Esophagus mucosa (tissue), 1 donor: ENCODE measurements around the gene KIR3DL1. TPM values are rescaled to one million over a fixed set of nuclear protein-coding genes. Genes with fewer than 3 reads are reported as not detected.
"Not testable (repeated sequence)": the region's sequence is repeated elsewhere in the genome, so short reads cannot be mapped to it uniquely, and the experiment has no call there.

ENCODE experiments used
- ATAC-seq: fragments of 200-7000 bp; cut with Tn5 transposase; one replicate; pipeline ENCODE4 v1.9.1; 2020
- total RNA-seq: library from RNA; stranded (reverse); gene quantifications from one replicate; pipeline ENCODE4 v1.2.4, GENCODE V29; 2023
- donor health status: DM: yes; HTN: yes; CAD: no.

The KIR3DL1 gene
- total RNA-seq, 1 donor from 2014 or later: not detected

DNA sequence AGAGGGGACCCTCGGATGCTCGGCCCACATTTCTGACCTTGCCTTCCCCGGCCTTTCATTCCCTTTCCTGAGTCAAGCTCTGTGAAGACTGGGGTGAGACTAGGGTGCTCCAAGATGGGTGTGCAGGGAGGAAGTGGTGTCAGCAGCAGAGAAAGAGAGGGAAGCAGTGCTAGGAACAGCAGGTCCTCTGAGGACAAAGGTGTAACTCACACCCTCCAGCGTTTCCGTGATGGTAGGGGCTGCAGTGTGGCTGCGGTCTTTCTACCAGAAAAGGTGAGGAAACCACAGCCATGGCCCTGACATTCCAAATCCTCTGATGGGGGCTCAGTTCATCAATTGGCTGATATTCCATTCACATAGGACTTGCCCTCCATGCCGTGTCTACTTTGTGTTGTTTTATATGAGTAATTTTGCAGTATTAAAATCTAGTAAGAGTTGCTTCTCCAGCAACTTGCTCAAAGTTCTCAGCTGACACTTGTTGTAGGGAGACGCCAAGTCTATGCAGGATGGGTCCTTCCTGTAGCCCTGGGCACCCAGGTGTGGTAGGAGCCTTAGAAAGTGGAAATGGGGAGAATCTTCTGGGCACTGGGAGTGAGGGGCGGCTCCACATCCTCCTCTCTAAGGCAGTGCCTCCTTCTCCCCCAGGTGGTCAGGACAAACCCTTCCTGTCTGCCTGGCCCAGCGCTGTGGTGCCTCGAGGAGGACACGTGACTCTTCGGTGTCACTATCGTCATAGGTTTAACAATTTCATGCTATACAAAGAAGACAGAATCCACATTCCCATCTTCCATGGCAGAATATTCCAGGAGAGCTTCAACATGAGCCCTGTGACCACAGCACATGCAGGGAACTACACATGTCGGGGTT lies 1.6 kb downstream of the KIR3DL1 start:
- ATAC-seq: no peak

DNA sequence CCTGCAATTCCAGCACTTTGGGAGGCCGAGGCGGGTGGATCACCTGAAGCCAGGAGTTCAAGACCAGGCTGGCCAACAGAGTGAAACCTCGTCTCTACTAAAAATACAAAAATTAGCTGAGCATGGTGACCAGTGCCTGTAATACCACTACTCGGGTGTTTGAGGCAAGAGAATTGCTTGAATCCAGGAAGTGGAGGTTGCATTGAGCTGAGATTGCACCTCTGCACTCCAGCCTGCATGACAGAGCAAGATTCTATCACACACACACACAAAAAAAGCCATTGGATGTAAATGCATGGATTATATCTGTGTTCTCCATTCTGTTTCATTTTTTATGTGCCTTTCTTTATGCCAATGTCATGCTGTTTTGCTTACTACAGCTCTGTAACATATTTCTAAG lies 8.1 kb downstream of the KIR3DL1 start:
- ATAC-seq: not testable (repeated sequence)

- ATAC-seq: not testable (repeated sequence)
Measured at GRCh38 chr19:54825326-54825725, 9.1 kb downstream of the KIR3DL1 start.

DNA sequence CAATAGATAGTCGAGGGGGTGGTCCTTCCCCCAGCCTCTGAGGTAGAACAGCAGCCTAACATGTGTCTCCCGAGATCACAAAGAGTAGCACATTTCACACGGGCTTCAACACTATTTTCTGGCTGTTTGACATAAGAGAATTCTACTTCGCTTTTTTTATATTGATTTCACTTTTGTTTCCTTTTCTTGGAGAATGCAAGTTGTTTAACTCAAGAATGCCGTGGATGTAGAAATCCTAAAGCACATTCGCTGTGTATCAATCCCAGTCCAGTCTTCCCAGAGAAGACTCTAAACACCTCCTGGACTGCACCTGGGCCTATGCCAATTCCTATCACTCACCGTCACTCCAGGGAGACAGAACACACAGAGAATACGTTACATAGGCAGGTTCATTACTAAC lies 11.8 kb downstream of the KIR3DL1 start:
- not testable (repeated sequence) for ATAC-seq

GRCh38 chr19:54832496-54832895 lies 16.2 kb downstream of the KIR3DL1 start, which contains the start of gene KIR2DS4:
KIR2DS4 (plus strand) TSS chr19:54832676.
- not testable (repeated sequence) for ATAC-seq

GRCh38 chr19:54835126-54835525 lies 18.9 kb downstream of the KIR3DL1 start:
- not testable (repeated sequence) for ATAC-seq

- not testable (repeated sequence) for ATAC-seq
Measured at GRCh38 chr19:54837522-54837921, 21.3 kb downstream of the KIR3DL1 start.

GRCh38 chr19:54843171-54843570 lies 26.9 kb downstream of the KIR3DL1 start:
- ATAC-seq: not testable (repeated sequence)

GRCh38 chr19:54850061-54850640 lies 33.9 kb downstream of the KIR3DL1 start, which contains the start of gene KIR3DL2:
KIR3DL2 (plus strand) TSS chr19:54850443; CDS start chr19:54850476, 33 bp downstream.
- ATAC-seq: not testable (repeated sequence)

- ATAC-seq: no peak
Measured at GRCh38 chr19:54850930-54851329, 34.7 kb downstream of the KIR3DL1 start.

DNA sequence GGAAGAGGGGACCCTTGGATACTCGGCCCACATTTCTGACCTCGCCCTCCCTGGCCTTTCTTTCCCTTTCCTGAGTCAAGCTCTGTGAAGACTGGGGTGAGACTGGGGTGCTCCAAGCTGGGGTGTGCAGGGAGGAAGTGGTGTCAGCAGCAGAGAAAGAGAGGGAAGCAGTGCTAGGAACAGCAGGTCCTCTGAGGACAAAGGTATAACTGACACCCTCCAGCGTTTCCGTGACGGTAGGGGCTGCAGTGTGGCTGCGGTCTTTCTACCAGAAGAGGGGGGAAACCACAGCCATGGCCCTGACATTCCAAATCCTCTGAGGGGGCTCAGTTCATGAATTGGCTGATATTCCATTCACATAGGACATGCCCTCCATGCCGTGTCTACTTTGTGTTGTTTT lies 35.1 kb downstream of the KIR3DL1 start:
- no peak for ATAC-seq

DNA sequence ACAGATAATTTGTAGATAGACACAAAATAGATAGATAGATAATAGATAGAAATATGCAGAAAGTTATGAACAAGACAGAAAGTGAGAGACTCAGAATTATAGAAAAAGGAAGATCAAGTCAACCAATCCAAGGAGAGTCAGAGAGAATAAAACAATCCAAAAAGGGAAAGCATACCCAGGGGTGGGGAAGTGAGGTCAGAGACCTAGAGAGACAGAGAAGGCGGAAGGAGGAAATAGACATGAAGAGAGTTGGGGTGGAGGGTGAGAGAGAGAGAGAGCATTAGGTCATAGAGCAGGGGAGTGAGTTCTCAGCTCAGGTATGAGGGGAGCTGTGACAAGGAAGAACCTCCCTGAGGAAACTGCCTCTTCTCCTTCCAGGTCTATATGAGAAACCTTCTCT lies 39.0 kb downstream of the KIR3DL1 start:
- ATAC-seq: not testable (repeated sequence)

DNA sequence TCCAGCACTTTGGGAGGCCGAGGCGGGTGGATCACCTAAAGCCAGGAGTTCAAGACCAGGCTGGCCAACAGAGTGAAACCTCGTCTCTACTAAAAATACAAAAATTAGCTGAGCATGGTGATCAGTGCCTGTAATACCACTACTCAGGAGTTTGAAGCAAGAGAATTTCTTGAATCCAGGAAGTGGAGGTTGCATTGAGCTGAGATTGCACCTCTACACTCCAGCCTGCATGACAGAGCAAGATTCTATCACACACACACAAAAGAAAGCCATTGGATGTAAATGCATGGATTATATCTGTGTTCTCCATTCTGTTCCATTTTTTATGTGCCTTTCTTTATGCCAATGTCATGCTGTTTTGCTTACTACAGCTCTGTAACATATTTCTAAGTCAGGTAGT lies 42.2 kb downstream of the KIR3DL1 start:
- not testable (repeated sequence) for ATAC-seq

- not testable (repeated sequence) for ATAC-seq
Measured at GRCh38 chr19:54859421-54859820, 43.2 kb downstream of the KIR3DL1 start.

- ATAC-seq: not testable (repeated sequence)
Measured at GRCh38 chr19:54863459-54863858, 47.2 kb downstream of the KIR3DL1 start.

GRCh38 chr19:54871696-54872095 lies 55.4 kb downstream of the KIR3DL1 start:
- ATAC-seq: no peak

DNA sequence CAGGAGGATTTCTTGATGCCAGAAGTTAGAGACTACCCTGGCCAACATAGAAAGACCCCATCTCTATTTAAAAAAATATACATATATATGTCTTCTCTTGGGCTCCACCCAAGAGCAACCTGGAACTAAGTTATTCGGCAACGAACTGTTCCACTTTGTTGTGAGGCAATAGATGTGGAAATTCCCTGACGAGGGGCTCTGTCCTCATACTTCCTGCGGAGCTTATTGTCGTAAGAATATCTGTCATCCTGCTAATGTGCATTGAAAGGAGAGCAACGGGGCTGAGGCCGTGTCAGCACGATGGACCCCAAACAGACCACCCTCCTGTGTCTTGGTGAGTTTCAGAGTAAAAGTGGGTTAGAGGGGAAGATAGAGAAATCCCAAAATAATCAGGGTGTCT lies 57.7 kb downstream of the KIR3DL1 start, which contains the start of gene FCAR:
Gene FCAR (plus strand): TSS at position 246 of the 400 bp plus-strand sequence. CDS start 55 bp downstream, at position 301.
- ATAC-seq: no peak

GRCh38 chr19:54875506-54875905 lies 59.2 kb downstream of the KIR3DL1 start:
- no peak for ATAC-seq

GRCh38 chr19:54877471-54877870 lies 61.2 kb downstream of the KIR3DL1 start:
- no peak for ATAC-seq
